Measurements from ENCODE around the gene ARFGEF2. TPM values are rescaled to one million over a fixed set of nuclear protein-coding genes. Genes with fewer than 3 reads are reported as not detected.

The ARFGEF2 gene
- polyA plus RNA-seq, 1 donor from 2014 or later, result 19.8 TPM

DNA sequence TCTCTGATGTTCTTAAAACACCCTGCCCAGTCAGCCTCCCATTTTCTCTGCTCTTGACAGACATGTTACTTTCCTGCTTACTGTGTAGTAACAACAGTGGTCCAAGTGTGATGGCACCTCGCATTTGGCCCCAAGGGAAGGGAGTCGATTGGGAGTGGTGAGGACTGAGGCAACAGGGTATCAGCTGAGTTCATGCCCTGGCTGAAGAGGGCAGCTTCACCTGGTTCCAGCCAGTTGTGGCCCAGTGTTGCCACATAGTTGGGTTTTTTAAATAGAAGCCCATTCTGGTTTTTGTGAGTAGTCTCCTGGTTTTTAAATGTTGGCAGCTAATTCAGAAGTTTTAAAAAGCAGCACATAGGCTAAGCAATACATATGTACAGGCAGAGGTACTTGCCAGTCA, 37.2 kb downstream of the ARFGEF2 start:
- Histone ChIP-seq H3K9ac (ENCODE audit: low read length) (no peak overlapping the region), H3K9me3 (ENCODE audit: low read length) (no peaks in the 10 kb centered on the region), H3K4me3 (ENCODE audit: low read length) (no peak overlapping the region), H3K4me2 (ENCODE audit: low read length) (no peak overlapping the region), H3K9me2 (ENCODE audit: insufficient read depth, low read length) (no peaks in the 10 kb centered on the region), H3F3A (ENCODE audit: insufficient read depth, low read length, poor library complexity, severe bottlenecking) (no peaks in the 10 kb centered on the region), H2AFZ (ENCODE audit: low read depth, low read length) (no peak overlapping the region), H3K36me3 (ENCODE audit: insufficient read depth, low read length) (peaks cover 4% of the 10 kb centered on the region), H4K20me1 (ENCODE audit: insufficient read depth) (no peaks in the 10 kb centered on the region), H3K27ac (ENCODE audit: low read length) (no peak overlapping the region), H3K79me2 (replicated peaks; ENCODE audit: insufficient read depth, low read length) (no peaks in the 10 kb centered on the region), H3K27me3 (ENCODE audit: insufficient read depth, low read depth, low read length) (no peaks in the 10 kb centered on the region)
- TF ChIP-seq POLR2AphosphoS5 (IDR thresholded peaks at IDR 0.05) (no peak), TAF1 (IDR thresholded peaks at IDR 0.05; ENCODE audit: low read depth) (no peak), SMC3 (conservative IDR thresholded peaks at IDR 0.05; ENCODE audit: poor library complexity) (no peak), REST (IDR thresholded peaks at IDR 0.05; ENCODE audit: borderline replicate concordance) (no peak), CTCF (IDR thresholded peaks at IDR 0.05; ENCODE audit: poor library complexity, severe bottlenecking) (no peak), EZH2 (IDR thresholded peaks at IDR 0.05; ENCODE audit: borderline replicate concordance, insufficient read depth, low read length, poor library complexity, severe bottlenecking) (no peak), EP300 (conservative IDR thresholded peaks at IDR 0.05; ENCODE audit: poor library complexity, severe bottlenecking) (no peak), MXI1 (conservative IDR thresholded peaks at IDR 0.05; ENCODE audit: poor library complexity, severe bottlenecking) (no peak), RAD21 (conservative IDR thresholded peaks at IDR 0.05) (no peak)

DNA sequence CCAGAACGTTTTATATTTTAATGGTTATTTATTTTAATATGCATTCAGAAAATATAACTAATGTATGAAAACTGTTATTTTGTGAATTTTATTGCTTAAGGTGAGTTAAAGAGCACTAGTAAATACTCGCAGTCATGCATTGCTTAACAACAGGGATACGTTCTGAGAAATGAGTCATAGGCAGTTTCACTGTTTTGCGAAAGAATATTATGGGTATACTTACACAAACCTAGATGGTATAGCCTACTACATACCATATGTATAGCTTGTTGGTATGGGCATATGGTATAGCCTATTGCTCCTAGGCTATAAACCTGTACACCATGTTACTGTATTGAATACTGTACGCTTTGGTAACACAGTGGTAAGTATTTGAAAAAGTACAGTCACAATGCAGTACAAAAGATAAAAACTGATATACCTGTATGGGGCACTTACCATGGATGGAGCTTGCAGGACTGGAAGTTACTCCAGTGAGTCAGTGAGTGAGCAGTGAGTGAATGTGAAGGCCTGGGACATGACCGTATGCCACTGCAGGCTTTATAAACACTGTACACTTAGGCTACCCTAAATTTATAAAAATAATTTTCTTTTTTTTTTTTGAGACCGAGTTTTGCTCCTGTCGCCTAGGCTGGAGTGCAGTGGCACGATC, 38.5 kb downstream of the ARFGEF2 start:
- H3K9ac ChIP-seq (ENCODE audit: low read length), result no peak overlapping the region
- no peak for TF ChIP-seq REST (IDR thresholded peaks at IDR 0.05; ENCODE audit: borderline replicate concordance)
- TF ChIP-seq EZH2 (IDR thresholded peaks at IDR 0.05; ENCODE audit: borderline replicate concordance, insufficient read depth, low read length, poor library complexity, severe bottlenecking), result no peak
- TF ChIP-seq RAD21 (conservative IDR thresholded peaks at IDR 0.05), result no peak
- TF ChIP-seq SMC3 (conservative IDR thresholded peaks at IDR 0.05; ENCODE audit: poor library complexity), result no peak
- TF ChIP-seq TAF1 (IDR thresholded peaks at IDR 0.05; ENCODE audit: low read depth), result no peak
- no peaks in the 10 kb centered on the region for H3F3A ChIP-seq (ENCODE audit: insufficient read depth, low read length, poor library complexity, severe bottlenecking)
- H3K36me3 ChIP-seq (ENCODE audit: insufficient read depth, low read length), result no peaks in the 10 kb centered on the region
- H3K4me3 ChIP-seq (ENCODE audit: low read length), result no peak overlapping the region
- no peak overlapping the region for H2AFZ ChIP-seq (ENCODE audit: low read depth, low read length)
- H3K4me2 ChIP-seq (ENCODE audit: low read length), result no peak overlapping the region
- no peaks in the 10 kb centered on the region for H3K79me2 ChIP-seq (replicated peaks; ENCODE audit: insufficient read depth, low read length)
- H3K9me3 ChIP-seq (ENCODE audit: low read length), result no peaks in the 10 kb centered on the region
- no peaks in the 10 kb centered on the region for H3K27me3 ChIP-seq (ENCODE audit: insufficient read depth, low read depth, low read length)
- no peaks in the 10 kb centered on the region for H4K20me1 ChIP-seq (ENCODE audit: insufficient read depth)
- H3K27ac ChIP-seq (ENCODE audit: low read length), result no peak overlapping the region
- no peaks in the 10 kb centered on the region for H3K9me2 ChIP-seq (ENCODE audit: insufficient read depth, low read length)
